D341Med (cell line): ENCODE data around the gene RPTOR.
"Not testable (repeated sequence)": the region's sequence is repeated elsewhere in the genome, so short reads cannot be mapped to it uniquely, and the experiment has no call there.

Source experiments
- DNase-seq: peaks from one replicate; pipeline ENCODE4 v3.0.0; 2012; ENCODE audit warnings: low spot score

Gene RPTOR

GRCh38 chr17:80555266-80555665 is 10.6 kb downstream of the RPTOR start:
- peak; percentile 21 for DNase-seq

DNA sequence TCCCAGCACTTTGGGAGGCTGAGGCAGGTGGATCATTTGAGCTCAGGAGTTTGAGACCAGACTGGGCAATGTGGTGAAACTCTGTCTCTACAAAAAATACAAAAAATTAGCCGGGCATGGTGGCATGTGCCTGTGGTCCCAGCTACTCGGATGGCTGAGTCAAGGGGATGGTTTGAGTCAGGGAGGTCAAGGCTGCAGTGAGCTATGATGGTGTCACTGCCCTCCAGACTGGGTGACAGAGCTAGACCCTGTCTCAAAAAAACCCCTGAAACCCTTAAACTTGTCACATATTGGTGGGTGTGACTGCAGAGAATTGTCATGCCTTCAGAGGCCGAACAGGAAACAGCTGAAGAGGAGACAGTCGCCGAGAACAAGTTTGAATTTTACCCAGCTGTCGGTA is 13.4 kb downstream of the RPTOR start:
- DNase-seq = no peak

- DNase-seq = no peak
Observed at GRCh38 chr17:80559825-80560251, 15.2 kb downstream of the RPTOR start.

GRCh38 chr17:80561541-80562114 is 17.0 kb downstream of the RPTOR start:
- no peak for DNase-seq

DNA sequence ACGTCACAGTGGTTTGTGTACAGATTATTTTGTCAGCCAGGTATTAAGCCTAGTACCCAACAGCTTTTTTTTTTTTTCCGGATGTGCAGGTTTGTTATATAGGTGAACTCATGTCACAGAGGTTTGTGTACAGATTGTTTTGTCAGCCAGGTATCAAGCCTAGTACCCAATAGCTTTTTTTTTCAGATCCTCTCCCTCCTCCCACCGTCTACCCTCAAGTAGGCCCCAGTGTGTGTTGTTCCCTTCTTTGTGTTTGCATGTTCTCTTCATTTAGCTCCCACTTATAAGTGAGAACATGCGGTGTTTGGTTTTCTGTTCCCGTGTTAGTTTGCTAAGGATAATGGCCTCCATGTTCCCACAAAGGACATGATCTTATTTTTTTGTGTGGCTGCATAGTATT is 19.9 kb downstream of the RPTOR start:
- no peak for DNase-seq

- DNase-seq = peak; percentile 69
Observed at GRCh38 chr17:80565343-80566053, 20.9 kb downstream of the RPTOR start.

DNA sequence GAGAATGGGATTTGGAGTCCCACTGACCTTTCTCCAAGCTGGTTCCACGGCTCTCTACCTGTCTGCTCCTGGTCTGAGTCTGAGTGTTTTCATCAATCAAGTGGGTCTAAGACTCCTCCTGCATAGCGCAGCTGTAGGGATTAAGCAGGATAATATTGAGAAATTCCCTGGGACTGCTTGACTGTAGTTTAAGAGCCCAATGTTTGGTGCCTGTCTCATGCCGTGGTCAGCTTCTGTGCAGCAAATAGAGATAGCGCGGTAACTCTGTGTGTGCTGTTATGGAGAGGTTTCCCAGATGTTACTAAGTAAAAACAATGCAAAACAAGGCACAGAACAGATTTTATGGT is 21.4 kb downstream of the RPTOR start:
- peak; percentile 70 for DNase-seq

DNA sequence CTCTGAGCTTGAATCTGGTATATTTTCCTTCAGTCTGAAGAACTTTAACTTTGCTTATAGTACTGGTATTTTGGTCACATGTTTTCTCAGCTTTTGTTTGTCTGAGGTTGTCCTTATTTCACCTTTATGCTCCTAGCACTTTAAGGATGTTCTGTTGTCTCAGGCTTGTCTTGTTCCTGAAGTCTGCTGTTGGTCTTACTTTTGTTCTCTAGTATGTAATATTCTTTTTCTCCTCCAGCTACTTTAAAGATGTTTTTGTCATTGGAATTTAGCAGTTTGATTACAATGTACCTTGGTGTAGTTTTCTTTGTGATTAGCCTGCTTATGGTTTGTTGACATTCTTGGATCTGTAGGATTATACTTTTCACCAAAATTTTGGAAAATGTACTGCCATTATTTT is 23.6 kb downstream of the RPTOR start:
- DNase-seq = no peak

- DNase-seq = no peak
Observed at GRCh38 chr17:80569924-80570323, 25.3 kb downstream of the RPTOR start.

GRCh38 chr17:80573701-80574100 is 29.1 kb downstream of the RPTOR start:
- peak; percentile 34 for DNase-seq

DNA sequence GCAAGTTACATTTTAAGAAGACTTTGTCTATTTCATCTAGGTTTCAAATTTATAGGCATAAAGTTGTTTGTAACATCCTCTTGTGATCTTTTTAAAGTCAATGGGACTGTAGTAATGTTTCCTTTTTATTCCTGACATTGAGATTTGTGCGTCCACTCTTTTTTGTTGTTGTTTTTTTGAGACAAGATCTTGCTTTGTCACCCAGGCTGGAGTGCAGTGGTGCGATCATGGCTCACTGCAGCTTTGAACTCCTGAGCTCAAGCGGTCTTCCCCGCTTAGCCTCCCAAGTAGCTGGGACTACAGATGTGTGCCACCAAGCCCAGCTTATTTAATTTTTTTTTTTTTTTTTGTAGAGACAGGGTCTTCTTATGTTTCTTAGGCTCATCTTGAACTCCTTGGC is 29.9 kb downstream of the RPTOR start:
- no peak for DNase-seq

- peak; percentile 95 for DNase-seq
Observed at GRCh38 chr17:80575057-80575875, 30.6 kb downstream of the RPTOR start.

- DNase-seq = peak; percentile 13
Observed at GRCh38 chr17:80577876-80578570, 33.4 kb downstream of the RPTOR start.

- not testable (repeated sequence) for DNase-seq
Observed at GRCh38 chr17:80578668-80579388, 34.2 kb downstream of the RPTOR start.

- DNase-seq = no peak
Observed at GRCh38 chr17:80582165-80582564, 37.5 kb downstream of the RPTOR start.

GRCh38 chr17:80584176-80584905 is 39.7 kb downstream of the RPTOR start:
- DNase-seq = no peak

DNA sequence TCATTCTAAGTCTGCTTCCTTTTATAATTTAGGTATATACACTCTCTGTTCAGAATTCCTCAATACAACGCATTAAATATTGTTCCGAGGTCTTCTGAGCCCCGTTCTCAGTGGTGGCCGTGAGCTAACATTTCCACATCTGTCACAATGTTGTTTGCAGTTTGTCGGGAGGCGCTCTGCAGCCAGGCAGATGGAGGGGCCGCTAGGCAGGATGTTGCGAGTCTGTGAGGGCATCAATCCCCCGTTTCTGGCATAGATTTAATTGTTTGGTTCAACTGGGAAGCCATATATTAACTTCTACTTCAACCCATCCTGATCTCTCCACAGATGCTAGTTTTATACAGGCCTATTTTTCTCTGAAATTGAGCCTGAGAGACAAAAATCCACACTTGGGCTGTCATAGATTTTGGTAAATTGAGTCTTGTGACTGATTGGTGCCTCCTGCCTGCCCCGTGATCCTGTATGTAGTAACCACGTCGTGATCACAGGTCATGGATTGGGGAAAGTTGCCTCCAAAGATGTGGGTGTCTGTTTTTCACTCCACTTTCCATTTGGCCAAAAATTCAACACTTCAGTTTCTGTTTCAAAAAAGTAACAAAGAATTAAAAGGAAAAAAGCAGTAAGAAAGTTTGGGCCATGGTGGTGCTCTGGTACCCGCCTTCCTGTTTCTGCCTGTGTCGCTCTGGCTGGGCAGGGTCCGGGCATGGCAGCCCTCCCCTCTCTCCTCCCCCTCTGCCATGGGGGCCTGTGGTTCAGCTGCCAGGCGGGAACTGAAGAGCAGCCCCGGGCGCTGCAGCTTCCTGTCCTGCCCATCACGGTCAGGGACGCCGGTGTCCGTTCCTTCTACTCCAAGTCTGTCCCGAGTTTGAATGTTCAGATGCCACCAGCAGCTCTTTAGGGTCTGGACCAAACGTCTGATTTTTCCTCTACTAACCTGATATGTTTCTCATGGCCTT is 41.5 kb downstream of the RPTOR start:
- no peak for DNase-seq

GRCh38 chr17:80586846-80587228 is 42.2 kb downstream of the RPTOR start:
- no peak for DNase-seq

GRCh38 chr17:80588702-80589383 is 44.2 kb downstream of the RPTOR start:
- DNase-seq = no peak
